HG02885 (cell line): ENCODE data around the gene EPS8.

ENCODE experiments used
- ATAC-seq: cut with Tn5 transposase; IDR thresholded peaks from one replicate; pipeline ENCODE4 v1.9.1; 2021; ENCODE audit warnings: mild to moderate bottlenecking; ENCODE audit not compliant: unreplicated experiment, poor library complexity

Gene EPS8

DNA sequence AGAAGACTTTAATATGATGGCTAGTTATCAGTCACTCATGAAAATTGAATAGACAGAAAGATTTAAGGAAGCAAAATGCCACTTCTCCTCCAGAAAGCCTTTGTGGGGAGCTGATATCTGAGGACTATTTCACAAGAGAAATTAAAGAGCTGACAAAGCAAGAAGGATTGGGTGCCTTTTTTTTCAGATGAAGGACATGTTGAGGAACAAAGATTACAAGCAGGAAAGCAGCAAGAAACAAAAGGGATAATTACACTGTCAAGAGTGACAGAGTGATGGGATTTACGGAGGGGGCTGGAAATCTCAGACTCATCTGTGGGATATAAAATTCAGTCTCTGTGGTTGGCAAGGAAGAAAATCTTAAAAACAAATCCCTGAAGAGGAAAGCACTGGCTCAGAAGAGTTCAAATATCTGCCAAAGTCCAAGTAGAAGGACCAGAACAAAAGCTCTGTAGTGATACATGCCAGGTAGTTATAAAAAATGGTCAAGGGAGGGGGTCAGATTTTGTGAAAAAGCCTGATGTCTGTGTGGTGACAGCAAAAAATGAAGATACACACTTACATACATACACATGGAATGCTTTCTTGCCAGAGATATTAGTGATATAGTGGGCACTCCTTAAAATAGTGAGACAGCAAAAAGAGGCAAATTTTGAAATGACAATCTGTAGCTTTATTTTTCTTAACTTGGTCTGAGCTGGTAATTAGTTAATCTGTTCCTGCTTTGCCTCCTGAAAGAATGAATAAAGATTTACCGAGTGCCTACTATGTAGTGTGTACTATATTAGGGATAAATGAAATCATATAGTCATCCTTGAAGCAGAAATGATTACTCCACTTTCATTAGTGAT, 62.9 kb downstream of the EPS8 start:
- no peak for ATAC-seq

DNA sequence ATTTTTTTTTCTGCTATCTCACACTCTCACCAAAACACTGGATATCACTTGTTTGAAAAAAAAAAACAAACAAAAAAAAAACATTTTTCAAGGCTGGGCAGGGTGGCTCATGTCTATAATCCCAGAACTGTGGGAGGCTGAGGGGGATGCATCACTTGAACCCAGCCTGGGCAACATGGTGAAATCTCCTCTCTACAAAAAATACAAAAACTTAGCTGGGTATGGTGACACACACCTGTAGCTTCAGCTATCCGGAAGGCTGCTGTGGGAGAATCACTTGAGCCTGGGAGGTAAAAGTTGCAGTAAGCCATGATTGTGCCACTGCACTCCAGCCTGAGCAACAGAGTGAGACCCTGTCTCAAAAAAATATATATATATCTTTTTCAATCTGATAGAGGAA, 66.2 kb downstream of the EPS8 start:
- ATAC-seq = no peak

DNA sequence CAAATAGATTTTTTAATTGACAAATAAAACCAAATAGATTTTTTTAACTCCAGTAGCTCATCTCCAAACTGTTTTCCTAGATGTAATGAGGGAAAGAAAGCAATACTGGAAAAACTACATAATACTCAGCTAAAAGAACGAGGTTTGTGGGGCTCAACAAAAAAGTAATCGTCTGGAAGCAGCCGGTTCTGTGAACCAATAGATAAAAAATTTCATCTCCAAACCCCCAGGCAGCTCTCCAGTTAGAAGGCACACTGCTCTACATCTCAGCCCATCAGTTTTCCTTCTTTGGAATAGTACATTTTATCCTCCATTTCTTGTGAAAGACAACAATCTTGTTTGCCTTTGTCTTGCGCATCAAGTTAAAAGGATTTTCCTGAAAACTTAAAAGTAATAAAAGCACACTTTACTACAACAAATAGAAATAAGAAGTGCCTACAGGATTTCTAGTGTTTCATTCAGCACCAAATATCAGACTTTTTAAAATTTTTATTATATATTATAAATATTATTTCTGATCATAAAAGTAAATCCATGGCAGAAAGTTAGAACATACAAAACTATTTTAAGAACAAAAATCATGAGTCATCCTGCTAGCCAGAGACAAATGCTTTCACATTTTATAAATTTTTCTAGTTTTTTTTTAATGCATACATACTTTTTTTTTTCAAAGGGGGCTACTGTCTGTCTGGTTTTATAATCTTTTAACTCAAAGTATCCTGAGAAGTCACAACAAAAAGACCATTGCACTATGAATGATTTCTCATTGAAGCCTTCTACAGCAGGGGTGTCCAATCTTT, 67.7 kb downstream of the EPS8 start:
- ATAC-seq = no peak

GRCh38 chr12:15720295-15720694, 68.9 kb downstream of the EPS8 start:
- ATAC-seq = no peak

GRCh38 chr12:15719230-15719629, 70.0 kb downstream of the EPS8 start:
- ATAC-seq = no peak

- ATAC-seq = no peak
Observed at GRCh38 chr12:15717940-15718567, 71.1 kb downstream of the EPS8 start.

DNA sequence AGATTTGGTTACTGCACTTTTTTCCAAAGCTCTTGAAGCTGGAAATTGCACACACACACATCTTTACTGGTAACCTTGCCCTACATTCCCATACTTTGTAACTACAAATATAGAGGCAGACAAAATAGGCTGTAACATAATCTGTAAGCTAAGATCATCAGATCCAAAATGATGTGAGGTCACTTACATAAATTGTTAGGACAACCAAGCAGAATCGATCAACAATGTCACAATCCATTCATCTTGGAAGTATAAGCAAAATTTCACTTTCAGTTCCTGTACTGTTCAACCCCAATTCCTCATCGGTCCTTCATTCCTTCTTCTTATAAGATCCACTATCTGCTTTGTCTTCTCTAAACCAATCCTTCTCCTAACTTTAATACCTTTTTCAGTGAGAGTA, 72.6 kb downstream of the EPS8 start:
- no peak for ATAC-seq

- ATAC-seq = no peak
Observed at GRCh38 chr12:15714256-15714655, 74.9 kb downstream of the EPS8 start.

GRCh38 chr12:15712823-15713660, 76.1 kb downstream of the EPS8 start:
- no peak for ATAC-seq

DNA sequence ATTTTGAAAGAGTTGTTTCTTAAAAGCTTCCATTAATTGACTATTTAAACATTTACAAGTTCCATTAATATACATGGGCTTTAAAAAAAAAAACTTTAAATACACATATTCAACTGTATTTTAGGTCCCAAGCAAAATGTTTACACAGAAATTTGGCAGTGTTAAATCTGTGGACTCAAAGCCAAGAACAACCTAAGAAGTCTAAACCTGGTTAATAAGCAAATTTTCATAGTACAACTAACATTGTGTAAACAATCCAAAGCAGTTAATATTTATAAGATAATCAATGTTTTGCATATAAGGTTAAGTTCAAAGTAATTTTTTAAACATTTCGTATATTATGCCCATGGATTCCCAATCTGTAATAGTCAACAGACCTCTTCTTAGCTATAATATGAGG, 77.0 kb downstream of the EPS8 start:
- ATAC-seq = no peak

DNA sequence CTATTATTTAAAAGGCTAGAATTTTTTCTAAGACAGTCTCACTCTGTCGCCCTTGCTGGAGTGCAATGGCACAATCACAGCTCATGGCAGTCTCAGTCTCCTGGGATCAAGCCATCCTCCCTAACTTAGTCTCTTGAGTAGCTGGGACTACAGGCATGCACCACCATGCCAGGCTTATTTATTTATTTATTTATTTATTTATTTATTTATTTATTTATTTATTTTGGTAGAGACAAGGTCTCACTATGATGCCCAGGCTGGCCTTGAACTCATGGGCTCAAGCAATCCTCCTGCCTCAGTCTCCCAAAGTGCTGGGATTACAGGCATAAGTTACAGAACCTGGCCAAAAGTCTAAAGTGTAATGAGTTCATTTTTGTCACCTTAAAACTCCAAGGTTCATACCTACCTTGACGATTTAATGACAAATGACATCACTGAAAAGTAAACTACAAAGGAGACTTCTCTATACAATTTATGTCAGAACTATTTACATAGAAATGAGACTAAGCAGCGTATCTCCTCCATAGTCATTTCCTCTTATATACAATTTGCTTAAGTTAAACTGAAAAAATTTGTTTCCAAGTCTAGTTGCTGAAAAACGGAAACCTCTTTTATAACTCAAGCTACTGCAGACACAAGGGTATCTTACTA, 78.2 kb downstream of the EPS8 start:
- no peak for ATAC-seq

DNA sequence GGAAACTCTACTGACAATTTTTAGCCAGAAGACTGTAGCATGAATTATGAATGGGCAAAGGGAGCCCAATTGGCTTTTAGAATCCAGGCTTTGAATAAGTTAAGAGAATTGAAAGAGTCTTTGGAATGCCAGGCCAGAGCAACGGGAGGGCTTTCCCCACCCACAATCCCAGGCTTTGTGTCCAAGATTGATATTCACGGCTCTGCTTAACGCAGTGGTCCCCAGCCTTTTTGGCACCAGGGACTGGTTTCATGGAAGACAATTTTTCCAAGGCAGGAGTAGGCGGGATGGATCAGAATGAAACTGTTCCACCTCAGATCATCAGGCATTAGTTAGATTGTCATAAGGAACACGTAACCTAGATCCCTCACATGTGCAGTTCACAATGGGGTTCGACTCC, 79.6 kb downstream of the EPS8 start:
- no peak for ATAC-seq

DNA sequence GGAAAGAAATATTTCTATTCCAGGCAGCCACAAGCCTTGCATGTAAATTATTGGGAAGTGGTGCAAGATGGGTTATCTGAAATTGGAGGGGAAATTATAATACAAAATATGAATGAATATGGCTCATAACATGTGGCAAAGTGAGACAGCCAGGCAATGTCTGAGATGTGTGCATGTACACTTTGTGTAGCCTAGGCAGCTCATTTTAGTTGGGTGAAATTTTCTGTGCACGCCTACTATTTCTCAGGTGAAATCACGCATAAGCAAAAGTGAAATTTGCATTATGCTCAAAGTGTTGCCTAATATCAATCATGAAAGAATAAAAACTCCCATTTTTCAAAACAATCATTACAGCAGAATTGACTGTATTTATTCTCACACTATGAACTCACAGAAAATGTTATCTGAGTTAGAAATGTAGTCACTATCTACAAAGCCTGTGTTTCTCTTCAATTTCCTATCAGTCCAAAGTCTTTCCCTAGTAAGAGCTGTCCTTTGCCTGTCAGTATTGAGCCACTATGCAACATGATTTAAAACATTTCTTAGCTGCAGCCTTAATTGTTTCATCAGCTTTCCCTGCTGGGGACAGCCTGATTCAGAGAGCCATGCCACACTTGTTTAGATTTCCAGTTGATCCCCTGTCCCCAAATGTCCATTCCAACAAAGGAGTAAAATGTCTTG, 80.7 kb downstream of the EPS8 start:
- no peak for ATAC-seq

- ATAC-seq = no peak
Observed at GRCh38 chr12:15707516-15708199, 81.5 kb downstream of the EPS8 start.

- no peak for ATAC-seq
Observed at GRCh38 chr12:15706010-15706676, 83.0 kb downstream of the EPS8 start.

GRCh38 chr12:15705606-15706005, 83.6 kb downstream of the EPS8 start:
- no peak for ATAC-seq

DNA sequence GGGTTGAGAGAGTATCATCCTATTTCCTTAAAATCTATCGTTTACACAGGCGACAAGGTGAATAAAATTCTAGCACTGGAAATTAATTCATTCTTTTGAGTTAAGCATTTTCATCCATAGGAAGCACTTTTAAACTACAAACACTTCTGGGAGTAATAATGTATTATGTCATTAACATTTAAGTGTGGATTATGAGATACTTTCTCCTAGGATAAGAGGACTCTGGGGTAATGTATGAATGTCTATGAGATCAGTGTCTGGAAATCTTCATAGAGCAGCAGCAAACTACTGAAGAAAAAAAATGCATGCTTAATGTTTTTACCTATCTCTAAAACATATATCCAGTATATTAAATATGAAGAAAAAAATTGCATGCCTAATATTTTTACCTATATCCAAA, 86.9 kb downstream of the EPS8 start:
- ATAC-seq = no peak

GRCh38 chr12:15701631-15702156, 87.5 kb downstream of the EPS8 start:
- no peak for ATAC-seq
